ENCODE measurements around the gene TP53BP2.

The TP53BP2 gene

GRCh38 chr1:223756806-223757700 is 88.7 kb downstream of the TP53BP2 start:
- H3K4me3 ChIP-seq (ENCODE audit: low read depth, low read length) = no peak overlapping the region
- TF ChIP-seq, protein P1, sequence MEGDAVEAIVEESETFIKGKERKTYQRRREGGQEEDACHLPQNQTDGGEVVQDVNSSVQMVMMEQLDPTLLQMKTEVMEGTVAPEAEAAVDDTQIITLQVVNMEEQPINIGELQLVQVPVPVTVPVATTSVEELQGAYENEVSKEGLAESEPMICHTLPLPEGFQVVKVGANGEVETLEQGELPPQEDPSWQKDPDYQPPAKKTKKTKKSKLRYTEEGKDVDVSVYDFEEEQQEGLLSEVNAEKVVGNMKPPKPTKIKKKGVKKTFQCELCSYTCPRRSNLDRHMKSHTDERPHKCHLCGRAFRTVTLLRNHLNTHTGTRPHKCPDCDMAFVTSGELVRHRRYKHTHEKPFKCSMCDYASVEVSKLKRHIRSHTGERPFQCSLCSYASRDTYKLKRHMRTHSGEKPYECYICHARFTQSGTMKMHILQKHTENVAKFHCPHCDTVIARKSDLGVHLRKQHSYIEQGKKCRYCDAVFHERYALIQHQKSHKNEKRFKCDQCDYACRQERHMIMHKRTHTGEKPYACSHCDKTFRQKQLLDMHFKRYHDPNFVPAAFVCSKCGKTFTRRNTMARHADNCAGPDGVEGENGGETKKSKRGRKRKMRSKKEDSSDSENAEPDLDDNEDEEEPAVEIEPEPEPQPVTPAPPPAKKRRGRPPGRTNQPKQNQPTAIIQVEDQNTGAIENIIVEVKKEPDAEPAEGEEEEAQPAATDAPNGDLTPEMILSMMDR (IDR thresholded peaks at IDR 0.05; ENCODE audit: control insufficient read depth, extremely low read depth, insufficient read depth) = no peak
- no peak for DNase-seq (ENCODE audit: low read depth)

GRCh38 chr1:223755992-223756775 is 89.6 kb downstream of the TP53BP2 start:
- DNase-seq (ENCODE audit: low read depth) = no peak
- TF ChIP-seq, protein P1 (IDR thresholded peaks at IDR 0.05; ENCODE audit: control insufficient read depth, extremely low read depth, insufficient read depth) = no peak
- H3K4me3 ChIP-seq (ENCODE audit: low read depth, low read length) = no peak overlapping the region

DNA sequence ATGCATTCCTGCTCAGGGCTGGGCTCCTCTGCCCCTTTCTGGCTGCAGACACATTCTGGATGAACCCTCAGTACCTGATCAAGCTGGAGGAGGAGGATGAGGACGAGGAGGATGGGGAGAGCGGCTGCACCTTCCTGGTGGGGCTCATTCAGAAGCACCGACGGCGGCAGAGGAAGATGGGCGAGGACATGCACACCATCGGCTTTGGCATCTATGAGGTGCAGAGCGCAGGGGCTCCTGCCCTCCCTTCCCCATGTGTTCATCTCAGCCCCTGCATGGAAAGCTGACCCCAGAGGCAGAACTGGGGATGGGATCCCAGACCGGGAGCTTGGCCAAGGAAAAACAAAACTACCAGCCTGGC is 90.3 kb downstream of the TP53BP2 start:
- TF ChIP-seq, protein P1 (IDR thresholded peaks at IDR 0.05; ENCODE audit: control insufficient read depth, extremely low read depth, insufficient read depth) = no peak
- no peak for DNase-seq (ENCODE audit: low read depth)
- no peak overlapping the region for H3K4me3 ChIP-seq (ENCODE audit: low read depth, low read length)

DNA sequence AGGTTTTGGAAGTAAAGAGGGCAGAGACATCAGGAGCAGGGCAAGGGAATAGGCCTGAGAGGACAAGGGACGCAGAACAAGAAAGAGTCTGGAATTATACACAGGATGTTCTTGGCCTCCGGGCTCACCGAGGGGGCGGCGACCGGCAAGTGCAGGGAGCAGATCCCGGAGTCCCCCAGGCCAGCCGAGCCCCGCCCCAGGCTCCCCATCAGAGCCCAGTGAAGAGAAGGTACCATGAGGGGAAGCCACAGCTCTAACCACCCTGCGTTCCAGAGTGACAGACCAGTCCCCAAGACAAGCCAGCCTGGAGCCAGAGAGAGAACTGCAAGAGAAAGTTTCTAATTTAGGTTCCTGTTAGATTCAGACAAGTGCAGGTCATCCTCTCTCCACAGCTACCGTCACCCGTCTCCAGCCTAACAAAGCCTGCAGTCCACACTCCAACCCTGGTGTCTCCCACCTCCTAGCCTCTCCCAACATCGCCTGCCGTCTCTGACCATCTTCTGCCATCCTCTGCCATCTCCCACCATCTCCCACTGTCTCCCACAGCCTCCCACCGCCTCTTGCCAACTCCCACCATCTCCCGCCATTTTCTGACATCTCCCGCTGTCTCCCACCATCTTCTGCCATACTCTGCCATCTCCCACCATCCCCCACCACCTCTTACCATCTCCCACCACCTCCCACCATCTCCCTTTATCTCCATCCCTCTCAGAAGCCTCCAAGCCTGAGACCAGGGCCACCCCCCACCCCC is 90.9 kb downstream of the TP53BP2 start:
- TF ChIP-seq, protein P1 (IDR thresholded peaks at IDR 0.05; ENCODE audit: control insufficient read depth, extremely low read depth, insufficient read depth) = no peak
- DNase-seq (ENCODE audit: low read depth) = no peak
- H3K4me3 ChIP-seq (ENCODE audit: low read depth, low read length) = no peak overlapping the region

DNA sequence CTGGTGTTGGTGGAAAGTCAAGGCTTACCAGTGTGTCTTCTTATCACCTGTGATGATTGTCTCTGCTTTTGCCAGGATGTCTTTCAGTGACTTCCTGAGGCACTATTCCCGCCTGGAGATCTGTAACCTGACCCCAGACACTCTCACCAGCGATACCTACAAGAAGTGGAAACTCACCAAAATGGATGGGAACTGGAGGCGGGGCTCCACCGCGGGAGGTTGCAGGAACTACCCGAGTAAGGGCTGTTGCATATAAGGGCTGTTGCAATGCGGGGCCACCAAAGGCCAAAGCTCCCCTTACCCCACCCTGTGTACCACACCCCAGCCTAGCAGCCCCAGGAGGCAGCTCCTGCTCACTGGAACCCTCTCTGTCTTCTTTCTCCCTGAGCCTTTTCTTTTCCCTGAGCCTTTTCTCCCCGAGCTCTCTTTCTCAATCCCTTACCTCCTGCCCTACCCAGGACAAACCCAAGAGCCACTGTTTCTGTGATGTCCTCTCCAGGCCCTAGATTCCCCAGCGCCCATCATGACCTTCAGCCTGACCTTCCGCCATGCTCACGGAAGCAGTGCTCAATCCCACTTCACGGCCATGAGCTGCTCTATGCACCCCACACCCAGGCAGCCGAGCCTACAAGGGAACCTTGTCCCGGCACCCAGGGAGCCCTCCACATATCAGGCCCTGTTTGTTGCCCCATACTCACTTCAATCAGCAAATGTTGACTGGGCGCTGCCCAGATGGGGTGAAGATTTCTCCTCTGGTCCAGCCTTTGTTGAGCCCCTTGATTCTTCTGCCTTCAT is 92.8 kb downstream of the TP53BP2 start:
- TF ChIP-seq, protein P1 (IDR thresholded peaks at IDR 0.05; ENCODE audit: control insufficient read depth, extremely low read depth, insufficient read depth) = no peak
- no peak overlapping the region for H3K4me3 ChIP-seq (ENCODE audit: low read depth, low read length)
- no peak for DNase-seq (ENCODE audit: low read depth)

DNA sequence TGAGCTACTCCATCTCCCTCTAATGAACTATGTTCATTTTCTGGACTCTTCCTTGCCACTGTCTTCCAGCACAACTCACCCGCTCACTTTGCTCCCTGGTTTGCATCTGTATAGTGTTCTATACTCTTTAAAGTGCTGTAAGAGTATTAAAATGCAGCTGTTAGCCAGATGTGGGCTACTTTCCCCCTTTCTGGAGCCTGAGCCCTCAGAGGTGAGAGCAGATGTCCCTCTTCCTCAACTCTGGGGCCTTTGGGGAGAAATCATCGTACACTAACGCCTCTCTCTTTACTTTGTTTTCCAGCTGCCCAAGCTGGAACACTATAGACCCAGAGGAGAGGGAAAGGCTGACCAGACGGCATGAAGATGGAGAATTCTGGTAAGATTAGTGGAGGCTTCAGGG is 94.1 kb downstream of the TP53BP2 start:
- DNase-seq (ENCODE audit: low read depth) = no peak
- TF ChIP-seq, protein P1 (IDR thresholded peaks at IDR 0.05; ENCODE audit: control insufficient read depth, extremely low read depth, insufficient read depth) = no peak
- H3K4me3 ChIP-seq (ENCODE audit: low read depth, low read length) = no peak overlapping the region
